NT2/D1 (cell line): ENCODE measurements around the gene CTIF.

ENCODE experiments used
- DNase-seq: peaks from one replicate; pipeline ENCODE4 v3.0.0-alpha.2; 2011; ENCODE audit warnings: low read depth, low spot score
- H3K27me3 ChIP-seq: 2 replicates; pipeline ENCODE4 v1.6.0; 2011; ENCODE audit warnings: mild to moderate bottlenecking; ENCODE audit not compliant: insufficient read length, insufficient read depth
- H3K36me3 ChIP-seq: 2 replicates; pipeline ENCODE4 v1.6.1; 2011; ENCODE audit warnings: mild to moderate bottlenecking, low read length, mixed read lengths; ENCODE audit not compliant: insufficient read depth, insufficient read length
- H3K4me1 ChIP-seq: 2 replicates; pipeline ENCODE4 v1.5.1; 2011; ENCODE audit not compliant: insufficient read depth, insufficient read length
- H3K4me3 ChIP-seq: 2 replicates; pipeline ENCODE4 v1.5.1; 2011; ENCODE audit warnings: low read depth; ENCODE audit not compliant: insufficient read length
- H3K9ac ChIP-seq: 2 replicates; pipeline ENCODE4 v1.6.0; 2011; ENCODE audit warnings: low read depth; ENCODE audit not compliant: insufficient read length
- H3K9me3 ChIP-seq: 2 replicates; pipeline ENCODE4 v1.5.1; 2011; ENCODE audit warnings: mild to moderate bottlenecking, low read length; ENCODE audit not compliant: insufficient read depth
- SUZ12 ChIP-seq: IDR thresholded peaks from 2 replicates; pipeline ENCODE4 v1.6.1; 2011; ENCODE audit not compliant: insufficient read length, insufficient read depth; ENCODE audit errors: extremely low read depth
- YY1 ChIP-seq: IDR thresholded peaks from 2 replicates; pipeline ENCODE4 v1.6.1; 2011; ENCODE audit not compliant: insufficient read length, insufficient read depth
- ZNF274 ChIP-seq: IDR thresholded peaks from 2 replicates; pipeline ENCODE4 v1.6.1; 2011; ENCODE audit warnings: mild to moderate bottlenecking, low read depth, low read length

CTIF gene

DNA sequence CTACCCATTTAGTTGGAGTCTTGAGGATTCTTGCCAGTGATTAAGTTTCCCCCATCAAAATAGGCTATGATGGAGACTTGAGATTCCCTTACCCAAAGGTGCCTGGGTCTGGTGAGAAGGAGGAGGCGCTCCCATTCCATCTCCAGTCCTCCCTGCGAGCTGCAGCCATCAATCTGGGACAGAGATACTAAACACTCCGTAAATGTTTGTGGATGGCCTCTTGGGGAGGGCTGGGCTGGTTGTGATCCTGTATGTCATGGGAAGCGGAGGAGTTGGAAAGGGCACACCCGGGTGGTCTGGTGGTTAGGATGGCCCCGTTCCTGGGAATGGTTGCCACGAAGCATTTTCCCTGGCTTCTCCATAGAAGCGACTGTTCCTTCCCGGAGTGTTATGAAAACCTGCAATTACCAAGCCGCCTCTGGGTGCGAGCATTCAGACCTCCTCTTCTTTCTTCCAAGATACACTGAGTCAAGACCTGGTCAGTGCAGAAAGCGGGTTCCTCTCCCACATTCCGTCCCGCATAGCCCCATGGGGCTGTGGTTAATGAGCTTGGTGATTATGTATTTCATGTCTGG lies 196.9 kb downstream of the CTIF start:
- H3K4me1 ChIP-seq, result peaks cover 16% of the 10 kb centered on the region
- TF ChIP-seq YY1 (no peak), ZNF274 (no peak), SUZ12 (no peak)
- no peak overlapping the region for H3K9ac ChIP-seq
- DNase-seq, result no peak
- H3K27me3 ChIP-seq, result no peaks in the 10 kb centered on the region
- H3K9me3 ChIP-seq, result no peaks in the 10 kb centered on the region
- no peaks in the 10 kb centered on the region for H3K36me3 ChIP-seq
- H3K4me3 ChIP-seq, result no peak overlapping the region

- no peak overlapping the region for H3K4me3 ChIP-seq
- no peak for DNase-seq
- no peaks in the 10 kb centered on the region for H3K36me3 ChIP-seq
- peaks cover 16% of the 10 kb centered on the region for H3K4me1 ChIP-seq
- TF ChIP-seq ZNF274 (no peak), YY1 (no peak), SUZ12 (no peak)
- H3K27me3 ChIP-seq, result no peaks in the 10 kb centered on the region
- H3K9ac ChIP-seq, result no peak overlapping the region
- H3K9me3 ChIP-seq, result no peaks in the 10 kb centered on the region
These were observed 197.8 kb downstream of the CTIF start for GRCh38 chr18:48736321-48737260.

- Histone ChIP-seq H3K9ac (no peak overlapping the region), H3K4me1 (peaks cover 14% of the 10 kb centered on the region), H3K36me3 (no peaks in the 10 kb centered on the region), H3K27me3 (no peaks in the 10 kb centered on the region), H3K9me3 (no peaks in the 10 kb centered on the region), H3K4me3 (no peak overlapping the region)
- no peak for DNase-seq
- TF ChIP-seq YY1 (no peak), ZNF274 (no peak), SUZ12 (no peak)
These were observed 200.6 kb downstream of the CTIF start for GRCh38 chr18:48739266-48740067.

DNA sequence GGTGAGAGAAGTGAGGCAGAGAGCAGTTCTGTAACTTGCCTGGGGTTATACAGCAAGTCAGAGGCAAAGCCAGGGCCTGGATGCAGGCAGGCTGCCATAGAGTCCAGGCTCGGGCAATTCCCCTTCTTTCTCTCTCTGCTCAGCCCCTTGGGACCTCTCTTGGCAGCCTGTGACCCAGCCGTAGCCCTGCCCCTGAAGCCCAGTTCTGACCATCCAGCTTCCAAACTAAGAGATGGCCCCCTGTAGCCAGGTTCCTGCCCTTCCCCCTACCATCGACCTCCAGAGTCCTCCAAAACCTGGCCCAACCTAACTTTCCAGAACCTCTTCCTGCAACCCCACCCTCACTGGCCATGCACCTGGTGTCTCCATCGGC lies 201.2 kb downstream of the CTIF start:
- peaks cover 10% of the 10 kb centered on the region for H3K4me1 ChIP-seq
- H3K4me3 ChIP-seq, result no peak overlapping the region
- no peaks in the 10 kb centered on the region for H3K9me3 ChIP-seq
- no peak for DNase-seq
- TF ChIP-seq YY1 (no peak), SUZ12 (no peak)
- no peaks in the 10 kb centered on the region for H3K27me3 ChIP-seq
- no peaks in the 10 kb centered on the region for H3K36me3 ChIP-seq
- no peak overlapping the region for H3K9ac ChIP-seq

GRCh38 chr18:48740851-48741485 lies 202.1 kb downstream of the CTIF start:
- Histone ChIP-seq H3K36me3 (no peaks in the 10 kb centered on the region), H3K4me1 (peaks cover 6% of the 10 kb centered on the region), H3K9me3 (no peaks in the 10 kb centered on the region), H3K4me3 (no peak overlapping the region), H3K9ac (no peak overlapping the region), H3K27me3 (no peaks in the 10 kb centered on the region)
- DNase-seq, result no peak
- TF ChIP-seq YY1 (no peak), ZNF274 (no peak), SUZ12 (no peak)

DNA sequence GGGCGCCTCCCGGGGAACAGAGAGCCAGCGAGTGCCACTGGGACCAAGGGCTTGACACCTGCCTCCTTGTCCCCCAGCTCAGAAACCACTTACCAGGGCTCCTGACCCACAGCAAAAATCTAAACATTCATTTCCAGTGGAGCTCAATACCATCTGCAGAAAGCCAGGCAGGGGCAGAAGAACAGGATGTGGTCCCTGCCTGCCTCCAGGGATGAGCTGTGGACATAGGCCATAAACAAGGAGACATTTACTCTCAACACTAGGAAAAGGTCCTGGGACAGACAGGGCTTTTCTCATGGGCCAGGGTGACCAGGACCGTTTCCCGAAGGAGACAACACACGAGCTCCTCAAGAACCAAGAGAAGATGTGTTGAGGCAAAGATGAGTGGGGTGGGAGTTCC lies 203.0 kb downstream of the CTIF start:
- H3K4me1 ChIP-seq, result no peaks in the 10 kb centered on the region
- no peak overlapping the region for H3K4me3 ChIP-seq
- no peaks in the 10 kb centered on the region for H3K36me3 ChIP-seq
- no peak for DNase-seq
- H3K9ac ChIP-seq, result no peak overlapping the region
- no peak for TF ChIP-seq YY1
- no peak for TF ChIP-seq SUZ12
- no peak for TF ChIP-seq ZNF274
- no peaks in the 10 kb centered on the region for H3K27me3 ChIP-seq
- no peaks in the 10 kb centered on the region for H3K9me3 ChIP-seq

GRCh38 chr18:48742304-48742703 lies 203.5 kb downstream of the CTIF start:
- Histone ChIP-seq H3K9me3 (no peaks in the 10 kb centered on the region), H3K36me3 (no peaks in the 10 kb centered on the region), H3K27me3 (no peaks in the 10 kb centered on the region), H3K9ac (no peak overlapping the region), H3K4me3 (no peak overlapping the region), H3K4me1 (no peaks in the 10 kb centered on the region)
- DNase-seq, result no peak
- TF ChIP-seq ZNF274 (no peak), YY1 (no peak)
